ENCODE results near the gene MTMR3.
"Not testable (repeated sequence)": the region's sequence is repeated elsewhere in the genome, so short reads cannot be mapped to it uniquely, and the experiment has no call there.

MTMR3 gene

GRCh38 chr22:29949872-29950271 is 66.9 kb downstream of the MTMR3 start:
- no peak overlapping the region for H3K4me3 ChIP-seq
- H3K27ac ChIP-seq, result no peak overlapping the region

- H3K4me3 ChIP-seq, result no peak overlapping the region
- no peak overlapping the region for H3K27ac ChIP-seq
Measured at GRCh38 chr22:29951791-29952413, 68.9 kb downstream of the MTMR3 start.

- H3K4me3 ChIP-seq, result no peak overlapping the region
- H3K27ac ChIP-seq, result no peak overlapping the region
Measured at GRCh38 chr22:29954203-29954855, 71.4 kb downstream of the MTMR3 start.

- H3K4me3 ChIP-seq, result no peak overlapping the region
- H3K27ac ChIP-seq, result peak overlapping the region in 3 of 21 experiments; percentile 30 to 70 (median 31)
Measured at GRCh38 chr22:29956680-29957079, 73.7 kb downstream of the MTMR3 start.

- H3K27ac ChIP-seq, result no peak overlapping the region
- no peak overlapping the region for H3K4me3 ChIP-seq
Measured at GRCh38 chr22:29958170-29958569, 75.2 kb downstream of the MTMR3 start.

- no peak overlapping the region for H3K27ac ChIP-seq
Measured at GRCh38 chr22:29964776-29965175, 81.8 kb downstream of the MTMR3 start.

GRCh38 chr22:29967461-29967860 is 84.5 kb downstream of the MTMR3 start:
- no peak overlapping the region for H3K4me3 ChIP-seq
- no peak overlapping the region for H3K27ac ChIP-seq

More at GRCh38 chr22:29964776-29965175, 81.8 kb downstream of the MTMR3 start:
- no peak overlapping the region for H3K4me3 ChIP-seq

GRCh38 chr22:29971607-29972006 is 88.6 kb downstream of the MTMR3 start:
- Histone ChIP-seq H3K4me3 (no peak overlapping the region), H3K27ac (no peak overlapping the region)

GRCh38 chr22:29972121-29972520 is 89.1 kb downstream of the MTMR3 start:
- Histone ChIP-seq H3K27ac (no peak overlapping the region), H3K4me3 (no peak overlapping the region)

- Histone ChIP-seq H3K4me3 (no peak overlapping the region), H3K27ac (no peak overlapping the region)
Measured at GRCh38 chr22:29973269-29973668, 90.3 kb downstream of the MTMR3 start.

- not testable (repeated sequence) for H3K4me3 ChIP-seq, H3K27ac ChIP-seq
Measured at GRCh38 chr22:29973680-29974079, 90.7 kb downstream of the MTMR3 start.

GRCh38 chr22:29975494-29975893 is 92.5 kb downstream of the MTMR3 start:
- Histone ChIP-seq H3K27ac (no peak overlapping the region), H3K4me3 (no peak overlapping the region)

- Histone ChIP-seq H3K4me3 (no peak overlapping the region), H3K27ac (no peak overlapping the region)
Measured at GRCh38 chr22:29977107-29977506, 94.1 kb downstream of the MTMR3 start.

GRCh38 chr22:29979777-29980321 is 96.9 kb downstream of the MTMR3 start:
- peak overlapping the region in 2 of 21 experiments; percentile 9 to 10 for H3K27ac ChIP-seq
- no peak overlapping the region for H3K4me3 ChIP-seq

GRCh38 chr22:29983296-29983917 is 100.4 kb downstream of the MTMR3 start:
- no peak overlapping the region for H3K27ac ChIP-seq
- no peak overlapping the region for H3K4me3 ChIP-seq

GRCh38 chr22:29985912-29986311 is 102.9 kb downstream of the MTMR3 start:
- Histone ChIP-seq H3K4me3 (no peak overlapping the region), H3K27ac (no peak overlapping the region)

GRCh38 chr22:29987137-29987536 is 104.2 kb downstream of the MTMR3 start:
- H3K27ac ChIP-seq, result no peak overlapping the region
- no peak overlapping the region for H3K4me3 ChIP-seq

GRCh38 chr22:29988719-29989118 is 105.7 kb downstream of the MTMR3 start:
- Histone ChIP-seq H3K4me3 (no peak overlapping the region), H3K27ac (no peak overlapping the region)

- no peak overlapping the region for H3K4me3 ChIP-seq
Measured at GRCh38 chr22:29989446-29989845, 106.5 kb downstream of the MTMR3 start.

GRCh38 chr22:29992341-29993275 is 109.6 kb downstream of the MTMR3 start:
- Histone ChIP-seq H3K4me3 (no peak overlapping the region), H3K27ac (peak overlapping the region in 5 of 21 experiments; percentile 34 to 72 (median 43))

More at GRCh38 chr22:29989446-29989845, 106.5 kb downstream of the MTMR3 start:
- H3K27ac ChIP-seq, result no peak overlapping the region
